HFFc6 (cell line): ENCODE data around the gene S100A16. TPM values are rescaled to one million over a fixed set of nuclear protein-coding genes. Genes with fewer than 3 reads are reported as not detected.
A peak's percentile ranks its signal among the peaks of the same experiment; 100 is the strongest.

Experiments used
- DNase-seq: peaks from one replicate; pipeline ENCODE4 v3.0.0-alpha.2; 2018
- H3K27ac Mint-ChIP-seq: 2 replicates; pipeline ENCODE4 v1.8.0; 2020; ENCODE audit warnings: mild to moderate bottlenecking, mixed read lengths
- H3K27me3 Mint-ChIP-seq: 2 replicates; pipeline ENCODE4 v1.8.0; 2021; ENCODE audit warnings: mild to moderate bottlenecking, moderate library complexity, mixed read lengths; ENCODE audit not compliant: insufficient read depth
- H3K36me3 Mint-ChIP-seq: 2 replicates; pipeline ENCODE4 v1.8.0; 2021; ENCODE audit warnings: low read depth, mixed read lengths
- H3K4me1 Mint-ChIP-seq: 2 replicates; pipeline ENCODE4 v1.8.0; 2020; ENCODE audit warnings: low read depth, mixed read lengths
- H3K4me3 Mint-ChIP-seq: 2 replicates; pipeline ENCODE4 v1.8.0; 2020; ENCODE audit warnings: mild to moderate bottlenecking, moderate library complexity, mixed read lengths
- H3K9me3 Mint-ChIP-seq: 2 replicates; pipeline ENCODE4 v1.8.0; 2020; ENCODE audit warnings: mild to moderate bottlenecking, mixed read lengths
- CTCF ChIP-seq: fragments of 200-600 bp; sonication (generic); IDR thresholded peaks from 2 replicates; pipeline ENCODE4 v1.5.0; 2021; ENCODE audit warnings: antibody characterized with exemption, mild to moderate bottlenecking
- total RNA-seq, 6 experiments: library from RNA; stranded (reverse); fragmentation: NEBNext Ultra II Directional; extraction: Animal tissue kit (Norgen Biotek cat#: 25700); gene quantifications; 2 replicates in 1 of 6; 3 replicates in 5 of 6; pipeline ENCODE4 v1.2.3, GENCODE V29; 2021

S100A16 gene
- total RNA-seq, 6 experiments from 2014 or later: 235 to 351 (median 258) TPM

DNA sequence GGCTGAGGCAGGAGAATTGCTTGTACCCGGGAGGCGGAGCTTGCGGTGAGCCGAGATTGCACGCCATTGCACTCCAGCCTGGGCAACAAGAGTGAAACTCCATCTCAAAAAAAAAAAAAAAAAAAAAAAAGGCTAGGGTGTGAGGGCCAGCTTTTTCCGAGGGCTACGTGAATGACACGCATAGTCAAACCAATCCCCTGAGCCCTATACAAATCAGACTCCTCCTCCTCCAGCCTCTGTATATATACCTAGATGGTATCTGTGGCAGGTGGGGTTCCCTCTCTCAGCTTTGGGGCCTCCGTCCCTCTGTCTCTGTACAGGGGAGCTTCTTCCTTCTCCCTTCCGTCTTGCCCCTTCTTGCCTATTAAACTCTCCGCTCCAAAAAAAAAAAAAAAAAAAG, 6.7 kb downstream of the S100A16 start:
- Mint-ChIP-seq H3K27ac (no peak overlapping the region), H3K4me3 (no peak overlapping the region), H3K36me3 (peaks cover 27% of the 10 kb centered on the region), H3K4me1 (peaks cover 39% of the 10 kb centered on the region), H3K9me3 (no peaks in the 10 kb centered on the region), H3K27me3 (peaks cover 3% of the 10 kb centered on the region)
- no peak for TF ChIP-seq CTCF
- DNase-seq: no peak

GRCh38 chr1:153602749-153603148, 10.2 kb downstream of the S100A16 start:
- Mint-ChIP-seq H3K4me1 (peaks cover 30% of the 10 kb centered on the region), H3K9me3 (no peaks in the 10 kb centered on the region), H3K27me3 (no peaks in the 10 kb centered on the region; the same call in 1 of the 2 replicates), H3K4me3 (no peak overlapping the region), H3K27ac (no peak overlapping the region), H3K36me3 (peaks cover 19% of the 10 kb centered on the region)
- no peak for TF ChIP-seq CTCF
- no peak for DNase-seq

GRCh38 chr1:153599847-153600246, 13.1 kb downstream of the S100A16 start:
- peaks cover 23% of the 10 kb centered on the region; the same call in 1 of the 2 replicates for H3K36me3 Mint-ChIP-seq
- H3K4me3 Mint-ChIP-seq: peak overlapping the region; percentile 25; the same call in 1 of the 2 replicates

DNA sequence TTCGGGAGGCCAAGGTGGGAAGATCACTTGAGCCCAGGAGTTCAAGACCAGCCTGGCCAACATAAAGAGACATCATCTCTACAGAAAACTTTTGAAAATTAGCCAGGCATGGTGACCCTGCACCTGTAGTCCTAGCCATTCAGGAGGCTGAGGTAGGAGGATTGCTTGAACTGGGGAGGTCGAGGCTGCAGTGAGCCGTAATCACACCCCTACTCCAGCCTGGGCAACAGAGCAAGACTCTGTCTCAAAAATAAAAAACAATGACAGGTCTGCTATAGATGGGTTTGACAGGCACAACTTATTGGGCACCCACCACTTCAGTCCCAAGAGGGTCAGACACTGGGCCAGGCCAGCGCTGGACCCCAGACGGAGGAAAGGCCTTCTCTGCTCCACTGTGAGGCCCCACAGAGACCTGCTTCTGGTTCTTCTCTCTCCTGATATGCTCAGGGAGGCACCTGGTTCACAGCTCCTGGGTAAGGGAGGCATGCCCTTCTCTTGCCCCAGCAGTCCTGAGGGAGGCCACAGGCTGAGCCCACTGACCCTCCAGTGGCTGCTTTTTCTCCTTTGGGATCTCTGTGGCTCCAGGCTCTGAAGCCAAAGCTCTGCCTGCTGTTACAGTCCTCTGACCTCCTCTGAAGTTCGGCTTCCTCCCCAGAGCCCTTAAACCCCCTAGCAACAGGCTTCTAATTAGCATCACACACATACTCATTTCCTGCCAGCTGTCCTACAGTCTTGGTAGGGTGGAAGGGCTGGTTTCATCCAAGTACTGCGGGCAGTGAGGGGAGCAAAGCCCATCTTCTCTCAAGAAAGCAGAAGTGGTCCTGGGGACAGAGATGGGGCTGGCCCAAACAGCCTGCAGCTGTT, 14.4 kb downstream of the S100A16 start:
- peak overlapping the region; percentile 28; the same call in 1 of the 2 replicates for H3K4me3 Mint-ChIP-seq
- no peaks in the 10 kb centered on the region; the same call in 1 of the 2 replicates for H3K27me3 Mint-ChIP-seq
- TF ChIP-seq CTCF: no peak
- H3K9me3 Mint-ChIP-seq: no peaks in the 10 kb centered on the region
- H3K4me1 Mint-ChIP-seq: peaks cover 44% of the 10 kb centered on the region
- H3K27ac Mint-ChIP-seq: peak overlapping the region; percentile 86
- H3K36me3 Mint-ChIP-seq: peaks cover 20% of the 10 kb centered on the region; the same call in 1 of the 2 replicates
- DNase-seq: peak; percentile 53

More at GRCh38 chr1:153599847-153600246, 13.1 kb downstream of the S100A16 start:
- Mint-ChIP-seq H3K9me3 (no peaks in the 10 kb centered on the region), H3K27ac (peak overlapping the region; percentile 53), H3K27me3 (no peaks in the 10 kb centered on the region; the same call in 1 of the 2 replicates), H3K4me1 (peaks cover 39% of the 10 kb centered on the region)
- no peak for DNase-seq
- no peak for TF ChIP-seq CTCF

GRCh38 chr1:153597206-153597605, 15.7 kb downstream of the S100A16 start:
- peak overlapping the region; percentile 86 for H3K27ac Mint-ChIP-seq
- DNase-seq: peak; percentile 86
- no peaks in the 10 kb centered on the region for H3K9me3 Mint-ChIP-seq
- TF ChIP-seq CTCF: no peak
- peaks cover 19% of the 10 kb centered on the region; the same call in 1 of the 2 replicates for H3K36me3 Mint-ChIP-seq
- H3K27me3 Mint-ChIP-seq: no peaks in the 10 kb centered on the region; the same call in 1 of the 2 replicates
- peaks cover 44% of the 10 kb centered on the region for H3K4me1 Mint-ChIP-seq
- H3K4me3 Mint-ChIP-seq: peak overlapping the region; percentile 33; the same call in 1 of the 2 replicates
